ENCODE data around the gene ADGRL3. TPM values are rescaled to one million over a fixed set of nuclear protein-coding genes. Genes with fewer than 3 reads are reported as not detected.

Gene ADGRL3
- total RNA-seq, 2 experiments from 2014 or later, result not detected

- Histone ChIP-seq H3K4me2 (ENCODE audit: low read length) (no peak overlapping the region), H3K27ac (ENCODE audit: low read depth, low read length, poor library complexity, severe bottlenecking) (no peak overlapping the region), H3K4me1 (ENCODE audit: insufficient read depth, low read length, poor library complexity, severe bottlenecking) (no peaks in the 10 kb centered on the region), H3K36me3 (ENCODE audit: insufficient read depth, low read length) (no peaks in the 10 kb centered on the region), H2AFZ (ENCODE audit: low read length) (no peak overlapping the region), H3K9me2 (ENCODE audit: insufficient read depth, low read length) (no peaks in the 10 kb centered on the region), H3K9me3 (ENCODE audit: low read length) (no peaks in the 10 kb centered on the region), H4K20me1 (ENCODE audit: insufficient read depth, low read length) (no peaks in the 10 kb centered on the region), H3K4me3 (ENCODE audit: low read depth, low read length, poor library complexity, severe bottlenecking) (no peak overlapping the region), H3K79me2 (ENCODE audit: insufficient read depth, low read depth, low read length) (no peaks in the 10 kb centered on the region)
- ChIA-PET CTCF (ENCODE audit: unreplicated experiment) (no interaction called here), POLR2A (interaction anchor here (0.5 kb wide), 1 partner anchor 47 kb away, joined by 3 read pairs; no protein-coding TSS in a partner anchor)
- no TSS peak for BruUV-seq (replicated peaks)
- TF ChIP-seq CTCF (conservative IDR thresholded peaks at IDR 0.05; ENCODE audit: low read length), result no peak
- TF ChIP-seq EZH2phosphoT487 (IDR thresholded peaks at IDR 0.05; ENCODE audit: borderline replicate concordance, low read depth, low read length), result no peak
- intact Hi-C loops (cut with micrococcal nuclease; ENCODE audit: unreplicated experiment), result no loop called here
- no peak for DNase-seq (ENCODE audit: low spot score)
These were observed 273.2 kb downstream of the ADGRL3 start for GRCh38 chr4:61473306-61473705.

- Histone ChIP-seq H3K36me3 (ENCODE audit: insufficient read depth, low read length) (no peaks in the 10 kb centered on the region), H3K9me3 (ENCODE audit: low read length) (no peaks in the 10 kb centered on the region), H3K79me2 (ENCODE audit: insufficient read depth, low read depth, low read length) (no peaks in the 10 kb centered on the region), H3K9me2 (ENCODE audit: insufficient read depth, low read length) (no peaks in the 10 kb centered on the region), H4K20me1 (ENCODE audit: insufficient read depth, low read length) (no peaks in the 10 kb centered on the region), H2AFZ (ENCODE audit: low read length) (no peak overlapping the region), H3K4me2 (ENCODE audit: low read length) (no peak overlapping the region), H3K4me3 (ENCODE audit: low read depth, low read length, poor library complexity, severe bottlenecking) (no peak overlapping the region), H3K27ac (ENCODE audit: low read depth, low read length, poor library complexity, severe bottlenecking) (no peak overlapping the region), H3K4me1 (ENCODE audit: insufficient read depth, low read length, poor library complexity, severe bottlenecking) (no peaks in the 10 kb centered on the region)
- no peak for TF ChIP-seq EZH2phosphoT487 (IDR thresholded peaks at IDR 0.05; ENCODE audit: borderline replicate concordance, low read depth, low read length)
- BruUV-seq (replicated peaks), result no TSS peak
- intact Hi-C loops (cut with micrococcal nuclease; ENCODE audit: unreplicated experiment), result no loop called here
- ChIA-PET CTCF (ENCODE audit: unreplicated experiment) (no interaction called here), POLR2A (no interaction called here)
- no peak for DNase-seq (ENCODE audit: low spot score)
These were observed 278.2 kb downstream of the ADGRL3 start for GRCh38 chr4:61478340-61478739.

GRCh38 chr4:61485056-61485455 lies 284.9 kb downstream of the ADGRL3 start:
- no peaks in the 10 kb centered on the region for H3K79me2 ChIP-seq (ENCODE audit: insufficient read depth, low read depth, low read length)
- intact Hi-C loops (cut with micrococcal nuclease; ENCODE audit: unreplicated experiment), result no loop called here
- no peaks in the 10 kb centered on the region for H3K9me3 ChIP-seq (ENCODE audit: low read length)
- H3K4me1 ChIP-seq (ENCODE audit: insufficient read depth, low read length, poor library complexity, severe bottlenecking), result no peaks in the 10 kb centered on the region
- H3K27ac ChIP-seq (ENCODE audit: low read depth, low read length, poor library complexity, severe bottlenecking), result no peak overlapping the region
- H3K4me3 ChIP-seq (ENCODE audit: low read depth, low read length, poor library complexity, severe bottlenecking), result no peak overlapping the region
- TF ChIP-seq CTCF (conservative IDR thresholded peaks at IDR 0.05; ENCODE audit: low read length) (no peak), EZH2phosphoT487 (IDR thresholded peaks at IDR 0.05; ENCODE audit: borderline replicate concordance, low read depth, low read length) (no peak)
- DNase-seq (ENCODE audit: low spot score), result no peak
- H3K4me2 ChIP-seq (ENCODE audit: low read length), result no peak overlapping the region
- no peaks in the 10 kb centered on the region for H3K36me3 ChIP-seq (ENCODE audit: insufficient read depth, low read length)
- H2AFZ ChIP-seq (ENCODE audit: low read length), result no peak overlapping the region
- no peaks in the 10 kb centered on the region for H3K9me2 ChIP-seq (ENCODE audit: insufficient read depth, low read length)
- CTCF ChIA-PET (ENCODE audit: unreplicated experiment), result no interaction called here
- no peaks in the 10 kb centered on the region for H4K20me1 ChIP-seq (ENCODE audit: insufficient read depth, low read length)
- no TSS peak for BruUV-seq (replicated peaks)
- POLR2A ChIA-PET, result interaction anchor here (0.7 to 1.0 kb wide), 2 partner anchors 40 to 106 kb away, joined by 3 to 4 read pairs; no protein-coding TSS in a partner anchor

Measured in OCI-LY7 (cell line).